NCI-H1105 (cell line): ENCODE results near the gene RGS3.
"Not testable (repeated sequence)": the region's sequence is repeated elsewhere in the genome, so short reads cannot be mapped to it uniquely, and the experiment has no call there.

Experiments
- DNase-seq: peaks from one replicate; lab custom pipeline; 2025; lab: John Stamatoyannopoulos, UW

Gene RGS3

DNA sequence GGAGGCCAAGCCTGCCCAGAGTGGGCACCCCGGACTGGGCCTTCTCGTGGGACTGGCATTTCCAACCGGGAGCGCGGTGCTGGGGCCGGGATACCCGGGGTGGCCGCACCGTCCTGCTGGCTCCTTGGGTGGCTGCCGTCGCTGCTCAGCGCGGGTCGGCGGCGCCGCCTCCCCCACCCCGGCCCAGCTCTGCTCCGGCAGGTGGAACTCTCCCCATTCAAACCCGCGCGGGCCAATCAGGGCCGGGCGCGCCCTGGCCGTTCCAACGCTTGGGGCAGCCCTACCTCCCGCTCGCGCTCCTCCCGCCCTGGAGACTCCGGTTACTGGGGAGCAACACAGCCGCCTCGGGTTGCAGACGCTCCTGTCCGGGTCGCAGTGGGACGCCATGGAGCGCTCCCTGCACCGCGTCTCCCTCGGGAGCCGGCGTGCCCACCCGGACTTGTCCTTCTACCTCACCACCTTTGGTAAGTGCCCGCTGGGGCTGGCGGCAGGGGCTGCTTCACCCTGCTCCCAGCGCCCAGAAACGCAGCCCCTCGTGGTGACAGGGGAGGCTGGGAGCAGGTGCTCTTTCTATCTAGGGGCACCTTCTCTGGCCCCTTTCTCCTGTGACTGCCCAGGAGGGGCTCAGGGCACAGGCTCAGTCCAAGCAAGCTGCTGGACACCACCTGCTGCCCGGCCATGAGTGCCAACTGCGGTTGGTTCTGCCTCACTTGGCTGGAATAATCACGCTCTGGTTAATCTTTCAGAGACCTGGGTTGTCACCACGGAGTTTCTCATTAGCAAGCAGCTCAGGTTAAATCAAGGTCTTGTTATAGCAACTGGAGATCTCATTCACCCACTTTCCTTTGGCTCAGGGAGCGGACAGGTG is at the start of gene RGS3:
RGS3 (plus strand) TSS at position 310 of the 868 bp plus-strand sequence; CDS start at position 386, 76 bp downstream.
- peak; percentile 76 for DNase-seq

DNA sequence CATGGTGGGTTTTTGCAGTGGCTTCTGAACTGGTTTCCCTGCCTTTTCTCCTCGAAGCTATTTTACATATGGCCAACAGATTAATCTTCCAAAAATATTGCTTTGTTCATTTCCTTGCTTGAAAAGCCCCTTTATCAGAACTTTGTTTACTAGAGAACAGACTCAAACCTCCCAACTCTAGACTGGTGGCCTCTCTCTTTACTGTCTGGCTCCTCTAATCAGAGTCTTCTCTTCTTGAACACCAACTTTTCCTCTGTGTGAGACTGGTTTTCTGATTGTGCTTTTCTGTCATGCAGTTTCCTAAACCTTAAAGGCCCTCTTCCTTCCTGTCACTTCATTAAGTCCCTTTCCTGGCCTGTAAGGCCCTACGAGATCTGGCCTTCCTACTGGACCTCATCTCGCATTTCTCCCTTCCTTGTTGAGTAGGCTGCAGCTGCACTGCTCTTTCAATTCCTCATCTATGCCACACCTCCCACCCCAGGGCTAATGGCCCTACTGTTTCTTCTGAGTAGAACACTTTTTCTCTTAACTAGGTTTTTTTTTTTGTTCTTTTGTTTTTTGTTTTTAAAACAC is 47.3 kb upstream of the RGS3 start:
- DNase-seq = no peak

DNA sequence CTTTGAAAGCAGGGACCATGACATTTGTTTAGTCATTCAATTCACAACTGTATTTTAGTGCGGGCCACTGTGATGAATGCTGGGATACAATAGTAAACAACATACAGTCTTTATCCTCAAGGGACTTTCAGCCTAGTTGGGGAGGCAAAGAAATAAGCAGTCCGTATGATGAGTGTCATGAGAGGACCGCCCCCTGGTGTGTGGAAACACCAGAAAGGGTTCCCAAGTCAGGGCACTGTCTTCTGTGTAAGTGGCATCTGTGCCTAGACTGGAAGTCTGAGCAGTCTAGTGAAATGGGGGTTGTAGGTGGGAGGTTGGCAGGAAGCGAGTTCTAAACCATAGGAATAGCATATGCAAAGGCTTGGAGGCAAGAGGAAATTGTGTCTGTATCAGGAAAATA is 46.2 kb upstream of the RGS3 start:
- DNase-seq = no peak

DNA sequence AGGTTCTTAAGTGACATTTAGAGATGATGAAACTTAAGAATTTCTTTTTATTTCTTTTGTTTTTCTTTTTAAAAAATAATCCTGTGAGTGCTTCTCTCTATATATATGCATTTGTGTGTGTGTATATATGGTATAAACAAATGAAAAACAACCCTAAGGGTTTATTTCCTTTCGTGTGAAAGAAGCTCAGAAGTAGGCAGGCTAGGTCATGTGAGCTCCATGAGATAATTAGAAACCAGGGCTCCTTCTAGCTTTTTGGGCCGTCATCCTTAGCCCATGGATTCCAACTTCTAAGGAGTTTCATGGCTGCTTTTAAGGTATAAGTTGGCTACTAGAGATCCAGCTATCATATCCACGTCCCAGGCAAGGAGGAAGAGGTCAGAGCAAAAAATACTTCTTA is 41.8 kb upstream of the RGS3 start:
- DNase-seq = no peak

GRCh38 chr9:113425072-113425471 is 38.5 kb upstream of the RGS3 start:
- DNase-seq = no peak

DNA sequence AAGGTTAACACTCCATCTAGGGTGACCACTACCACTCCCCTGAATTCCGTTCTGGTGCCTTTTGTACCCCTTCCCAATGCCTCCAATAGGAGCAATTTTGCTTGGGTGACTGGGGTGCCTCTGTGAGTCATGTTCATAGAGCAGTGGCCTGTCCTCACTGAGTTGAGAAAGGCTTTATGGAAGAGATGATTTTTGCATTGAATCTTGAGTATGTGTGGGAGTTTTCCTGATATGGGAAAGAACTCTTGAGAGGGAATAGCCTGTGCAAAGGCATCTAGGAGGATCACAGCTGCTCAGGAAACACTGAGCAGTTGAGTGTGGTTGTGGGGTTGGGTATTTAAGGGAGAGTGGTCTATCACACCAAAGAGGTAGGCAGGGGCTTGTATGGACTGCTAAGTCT is 36.8 kb upstream of the RGS3 start:
- no peak for DNase-seq

DNA sequence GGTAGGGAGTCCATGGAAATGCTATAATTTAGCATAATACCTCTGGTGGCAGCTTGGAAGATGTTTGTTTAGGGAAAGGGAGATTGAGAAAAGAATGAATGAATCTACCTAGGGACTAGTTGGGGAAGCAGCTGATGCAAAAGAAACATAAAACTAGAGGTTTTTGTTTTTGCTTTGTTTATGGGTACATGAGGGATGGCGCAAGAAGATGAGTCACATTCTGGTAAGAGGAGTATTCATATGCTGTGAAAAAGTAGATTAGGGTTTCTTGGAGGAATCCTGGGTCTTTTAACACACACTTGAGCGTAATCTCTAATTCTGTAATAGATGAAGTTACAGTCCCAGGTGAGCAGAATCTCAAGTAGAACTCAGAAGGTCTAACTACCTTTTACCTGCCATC is 35.9 kb upstream of the RGS3 start:
- DNase-seq = no peak

GRCh38 chr9:113428062-113428615 is 35.4 kb upstream of the RGS3 start:
- no peak for DNase-seq

DNA sequence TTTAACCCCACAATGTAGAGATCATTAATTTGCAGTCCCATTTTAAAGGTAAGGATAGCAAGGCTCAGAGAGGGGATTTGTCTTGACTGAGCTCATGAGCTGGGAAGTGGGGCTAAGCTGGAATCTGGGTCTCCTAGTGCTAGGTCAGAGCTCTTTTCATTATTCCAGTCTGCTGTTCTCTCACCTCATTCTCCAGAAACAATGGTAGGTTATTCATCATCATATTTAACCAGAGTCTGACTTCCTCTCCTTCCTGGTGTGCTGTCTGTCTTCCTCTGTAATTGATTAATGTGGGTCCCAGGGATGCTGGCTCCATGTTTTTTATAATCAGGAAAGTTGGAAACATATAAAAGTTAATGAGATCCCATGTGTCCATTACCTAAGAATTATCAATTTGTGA is 32.3 kb upstream of the RGS3 start:
- DNase-seq = no peak

- no peak for DNase-seq
These were observed 26.6 kb upstream of the RGS3 start for GRCh38 chr9:113436728-113437515.

DNA sequence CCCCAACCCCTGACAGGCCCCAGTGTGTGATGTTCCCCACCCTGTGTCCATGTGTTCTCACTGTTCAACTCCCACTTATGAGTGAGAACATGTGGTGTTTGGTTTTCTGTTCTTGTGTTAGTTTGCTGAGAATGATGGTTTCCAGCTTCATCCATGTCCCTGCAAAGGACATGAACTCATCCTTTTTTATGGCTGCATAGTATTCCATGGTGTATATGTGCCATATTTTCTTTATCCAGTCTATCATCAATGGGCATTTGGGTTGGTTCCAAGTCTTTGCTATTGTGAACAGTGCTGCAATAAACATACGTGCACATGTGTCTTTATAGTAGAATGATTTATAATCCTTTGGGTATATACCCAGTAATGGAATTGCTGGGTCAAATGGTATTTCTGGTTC is 25.8 kb upstream of the RGS3 start:
- not testable (repeated sequence) for DNase-seq

DNA sequence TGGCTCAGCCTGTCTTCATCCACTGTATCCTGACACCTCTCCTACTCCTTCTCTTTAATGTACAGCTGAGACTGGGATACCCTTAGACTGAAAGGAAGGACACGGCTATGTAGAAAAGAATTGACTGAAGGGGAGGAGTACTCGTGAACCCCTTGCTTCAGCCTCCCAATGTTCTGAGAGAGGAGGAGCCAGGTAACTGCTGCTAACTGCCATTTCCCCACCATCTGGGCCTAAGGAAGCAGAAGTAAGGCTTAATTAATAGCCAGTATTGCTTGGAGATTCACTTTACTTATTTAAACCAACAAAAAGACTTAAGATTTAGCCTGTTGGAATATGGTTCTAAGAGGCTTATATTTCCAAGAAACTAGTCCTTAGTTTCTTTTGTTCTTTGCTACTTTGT is 18.8 kb upstream of the RGS3 start:
- no peak for DNase-seq

DNA sequence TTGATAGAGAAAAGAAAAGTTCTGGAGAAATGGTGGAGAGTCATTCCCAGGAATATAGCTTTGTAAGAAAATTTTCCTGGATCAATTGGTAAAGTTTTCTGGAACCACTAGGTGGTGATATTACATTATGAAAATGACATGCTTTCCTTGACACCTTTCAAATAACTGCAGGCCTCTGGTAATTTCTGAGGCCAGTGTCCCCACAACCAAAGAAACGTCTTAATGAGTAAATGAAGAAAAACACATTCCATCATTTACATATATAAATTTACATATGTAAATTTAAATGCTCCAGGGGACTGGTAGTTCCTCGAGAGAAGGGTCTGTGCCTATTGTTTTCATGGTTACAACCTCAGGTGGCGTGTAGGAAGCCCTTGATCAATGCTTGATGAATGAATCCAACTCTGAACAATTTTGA is 17.2 kb upstream of the RGS3 start:
- DNase-seq = peak; percentile 7

GRCh38 chr9:113449376-113449775 is 14.2 kb upstream of the RGS3 start:
- no peak for DNase-seq

DNA sequence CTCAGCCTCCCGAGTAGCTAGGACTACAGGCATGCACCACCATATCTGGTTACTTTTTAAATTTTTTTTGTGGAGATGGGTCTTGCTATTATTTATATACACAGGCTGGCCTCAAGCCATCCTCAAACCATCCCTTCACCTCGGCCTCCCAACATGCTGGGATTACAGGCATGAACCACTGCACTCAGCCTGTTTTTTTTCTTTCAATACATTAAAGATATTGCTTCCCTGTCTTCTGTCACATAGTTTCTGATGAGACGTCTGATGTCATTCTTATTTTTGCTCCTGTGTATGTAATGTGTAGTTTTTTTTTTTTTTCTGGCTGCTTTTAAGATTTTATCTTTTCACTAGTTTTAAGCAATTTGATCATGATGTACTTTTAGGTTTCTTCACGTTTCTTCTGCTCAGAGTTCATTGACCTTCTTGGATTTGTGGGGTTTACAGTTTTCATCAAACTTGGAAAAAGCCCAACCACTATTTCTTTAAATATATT is 11.4 kb upstream of the RGS3 start:
- DNase-seq = no peak

DNA sequence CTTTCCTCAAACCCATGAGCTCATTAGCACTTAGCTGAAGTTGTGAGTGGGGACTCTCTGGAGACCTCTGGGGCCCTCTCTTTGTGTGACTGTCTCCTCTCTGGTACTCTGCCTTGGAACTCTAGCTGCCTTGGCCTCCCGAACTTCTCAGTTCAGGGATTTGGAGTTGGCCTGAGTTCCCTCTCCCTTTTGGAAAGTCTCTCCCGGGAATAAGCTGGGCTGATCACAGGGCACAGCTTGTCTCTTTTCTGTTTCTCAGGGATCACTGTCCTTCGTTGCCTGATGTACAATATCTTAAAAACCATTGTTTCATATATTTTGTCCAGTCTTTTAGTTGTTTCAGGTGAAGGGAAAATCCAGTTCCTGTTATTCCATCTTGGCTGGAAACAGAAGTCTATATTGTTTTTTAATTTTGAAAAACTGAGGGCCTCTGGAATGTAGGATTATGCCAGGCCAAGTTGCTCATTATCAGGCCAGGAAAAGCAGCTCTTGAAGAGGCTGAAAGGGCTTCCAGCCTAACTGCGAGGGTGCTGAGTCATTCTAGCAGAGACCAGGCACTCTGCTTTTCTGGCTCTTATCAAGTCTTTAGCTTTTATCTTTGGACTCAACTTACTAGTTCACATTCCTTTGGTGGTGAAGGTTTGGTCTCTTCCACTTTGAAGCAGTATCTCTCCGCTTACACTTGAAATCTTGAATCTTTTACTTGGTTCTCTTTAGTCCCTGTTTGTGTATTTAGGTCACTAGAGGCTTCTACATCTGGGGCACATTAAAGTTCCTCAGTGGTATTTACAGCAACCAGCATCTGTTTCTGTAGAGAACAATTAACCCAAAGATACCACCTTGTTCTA is 8.4 kb upstream of the RGS3 start:
- no peak for DNase-seq

DNA sequence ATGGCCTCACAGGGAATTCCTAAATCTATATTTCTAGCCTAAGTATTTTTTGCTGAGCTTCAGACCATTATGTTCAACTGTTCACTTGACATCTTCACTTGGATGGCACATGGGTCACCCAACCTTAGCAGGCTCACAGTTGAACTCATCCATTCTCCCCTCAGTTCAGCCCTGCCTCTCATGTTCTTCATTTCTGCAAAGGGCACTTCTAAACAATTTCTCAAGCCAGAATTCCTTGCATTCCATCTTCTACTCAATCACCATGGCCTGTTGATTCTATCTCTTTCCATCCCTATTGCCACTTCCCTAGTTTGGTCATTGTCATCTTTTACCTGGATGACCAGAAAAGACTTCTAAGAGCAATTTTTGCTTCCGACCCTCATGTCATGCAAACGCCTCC is 7.3 kb upstream of the RGS3 start:
- DNase-seq = no peak

GRCh38 chr9:113461285-113461684 is 2.2 kb upstream of the RGS3 start:
- no peak for DNase-seq

- no peak for DNase-seq
These were observed 1.6 kb upstream of the RGS3 start for GRCh38 chr9:113461943-113462342.

DNA sequence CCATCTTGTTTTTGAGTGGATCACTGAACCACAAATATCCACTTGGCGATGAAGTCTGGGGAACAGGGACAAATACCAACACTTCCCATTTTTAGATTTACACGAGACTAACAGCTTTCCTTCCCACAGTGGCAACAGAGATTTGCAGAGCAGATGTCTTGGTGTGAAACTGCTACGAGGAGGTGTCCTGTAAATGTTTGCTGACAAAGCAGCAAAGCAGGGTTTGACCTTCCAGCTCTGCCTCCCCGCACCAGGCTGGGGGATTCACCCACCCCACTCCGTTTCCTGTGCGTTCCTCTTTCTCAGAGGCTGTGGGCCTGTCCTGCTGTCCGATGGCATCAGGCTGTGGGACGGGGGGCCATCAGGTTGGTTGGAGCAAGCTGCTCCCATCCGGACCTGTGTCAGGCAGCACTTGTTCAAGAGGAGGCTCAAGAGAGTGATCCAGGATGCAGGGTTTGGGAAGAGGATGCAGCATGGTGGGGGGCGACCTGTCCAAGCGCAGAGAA is 693 bp upstream of the RGS3 start:
- no peak for DNase-seq

GRCh38 chr9:113464286-113464660 is 746 bp downstream of the RGS3 start:
- no peak for DNase-seq
